Activated T-cell treated with anti-CD3 and anti-CD28 coated beads for 4 hours (primary cell): ENCODE measurements around the gene EFHC1.
"Not testable (repeated sequence)": the region's sequence is repeated elsewhere in the genome, so short reads cannot be mapped to it uniquely, and the experiment has no call there.

Experiments used
- DNase-seq: peaks from one replicate; pipeline ENCODE4 v3.0.0-alpha.2; 2020

EFHC1 gene

DNA sequence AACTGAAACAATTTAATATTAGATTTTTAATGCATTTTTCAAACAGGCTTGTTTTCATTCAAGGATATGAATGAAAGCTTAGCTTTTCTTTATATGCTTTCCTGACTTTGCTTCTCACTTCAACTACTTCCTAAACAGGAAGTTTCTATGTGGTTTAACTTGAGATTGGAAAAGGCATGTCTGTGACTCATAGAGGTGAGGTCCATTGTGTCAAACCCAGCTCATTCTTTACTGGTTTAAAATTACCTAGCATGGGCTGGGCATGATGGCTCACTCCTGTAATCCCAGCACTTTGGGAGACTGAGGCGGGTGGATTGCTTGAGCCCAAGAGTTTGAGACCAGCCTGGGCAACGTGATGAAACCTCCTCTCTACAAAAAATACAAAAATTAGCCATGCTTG, 34.4 kb downstream of the EFHC1 start:
- no peak for DNase-seq

DNA sequence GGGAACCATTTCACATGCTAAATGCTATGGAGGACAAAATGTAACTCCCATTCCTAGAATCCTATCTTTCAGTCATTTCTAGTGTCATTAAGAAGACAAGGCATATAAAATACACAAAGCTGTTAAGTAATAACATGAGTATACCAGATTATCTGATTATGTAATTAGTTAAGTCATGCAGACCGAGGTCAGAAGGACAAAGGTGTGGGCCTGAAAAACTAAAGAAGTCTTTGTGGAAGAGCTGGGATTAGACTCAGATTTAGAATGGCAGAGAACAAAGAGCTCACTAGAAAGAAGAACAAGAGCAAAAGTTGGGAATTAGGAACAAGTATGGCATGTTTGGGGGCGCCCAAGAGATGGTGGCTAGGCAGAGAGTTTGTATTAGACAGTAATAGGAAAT, 37.0 kb downstream of the EFHC1 start:
- DNase-seq: no peak

DNA sequence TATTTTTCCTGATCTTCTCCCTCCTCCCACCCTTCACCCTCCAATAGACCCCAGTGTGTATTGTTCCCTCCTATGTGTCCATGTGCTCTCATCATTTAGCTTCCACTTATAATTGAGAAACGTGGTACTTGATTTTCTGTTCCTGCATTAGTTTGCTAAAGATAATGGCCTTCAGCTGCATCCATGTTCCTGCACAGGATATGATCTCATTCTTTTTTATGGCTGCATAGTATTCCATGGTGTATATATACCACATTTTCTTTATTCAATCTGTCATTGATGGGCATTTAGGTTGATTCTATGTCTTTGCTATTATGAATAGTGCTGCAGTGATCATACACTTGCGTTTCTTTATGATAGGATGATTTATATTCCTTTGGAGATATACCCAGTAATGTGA, 41.1 kb downstream of the EFHC1 start:
- not testable (repeated sequence) for DNase-seq

DNA sequence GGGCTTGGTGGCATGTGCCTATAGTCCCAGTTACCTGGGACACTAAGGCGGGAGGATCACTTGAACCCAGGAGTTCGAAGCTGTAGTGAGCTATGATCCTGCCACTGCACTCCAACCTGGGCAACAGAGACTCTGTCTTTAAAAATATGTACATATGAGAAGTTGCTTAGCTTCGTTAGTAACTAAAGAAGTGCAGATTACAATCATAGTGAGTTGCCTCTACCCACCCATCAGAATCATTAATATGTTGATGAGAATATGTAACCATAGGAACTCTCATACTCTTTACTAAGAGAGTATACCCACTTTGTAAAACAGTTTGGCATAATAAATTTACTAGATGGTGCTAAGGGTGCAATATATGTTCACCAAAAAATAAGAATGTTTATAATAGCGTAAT, 54.0 kb downstream of the EFHC1 start:
- DNase-seq: no peak

DNA sequence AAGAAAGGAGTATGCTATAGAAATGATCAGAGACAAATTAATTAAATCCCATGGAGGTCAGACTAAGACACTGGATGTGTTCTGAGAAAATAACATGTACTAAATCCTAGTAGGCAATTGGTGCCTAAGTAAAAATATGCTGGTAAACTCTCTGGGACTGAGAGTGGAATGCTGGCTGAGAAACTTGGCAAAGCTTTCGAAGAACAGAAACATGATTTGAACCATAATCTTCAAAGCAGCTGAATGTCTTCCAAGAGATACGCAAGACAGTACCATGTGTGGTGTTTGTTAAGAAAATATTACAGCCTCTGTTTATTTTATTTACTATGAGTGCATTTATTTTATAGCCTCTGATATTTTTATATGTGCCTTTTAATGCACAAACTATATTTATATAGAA, 55.2 kb downstream of the EFHC1 start:
- DNase-seq: no peak

DNA sequence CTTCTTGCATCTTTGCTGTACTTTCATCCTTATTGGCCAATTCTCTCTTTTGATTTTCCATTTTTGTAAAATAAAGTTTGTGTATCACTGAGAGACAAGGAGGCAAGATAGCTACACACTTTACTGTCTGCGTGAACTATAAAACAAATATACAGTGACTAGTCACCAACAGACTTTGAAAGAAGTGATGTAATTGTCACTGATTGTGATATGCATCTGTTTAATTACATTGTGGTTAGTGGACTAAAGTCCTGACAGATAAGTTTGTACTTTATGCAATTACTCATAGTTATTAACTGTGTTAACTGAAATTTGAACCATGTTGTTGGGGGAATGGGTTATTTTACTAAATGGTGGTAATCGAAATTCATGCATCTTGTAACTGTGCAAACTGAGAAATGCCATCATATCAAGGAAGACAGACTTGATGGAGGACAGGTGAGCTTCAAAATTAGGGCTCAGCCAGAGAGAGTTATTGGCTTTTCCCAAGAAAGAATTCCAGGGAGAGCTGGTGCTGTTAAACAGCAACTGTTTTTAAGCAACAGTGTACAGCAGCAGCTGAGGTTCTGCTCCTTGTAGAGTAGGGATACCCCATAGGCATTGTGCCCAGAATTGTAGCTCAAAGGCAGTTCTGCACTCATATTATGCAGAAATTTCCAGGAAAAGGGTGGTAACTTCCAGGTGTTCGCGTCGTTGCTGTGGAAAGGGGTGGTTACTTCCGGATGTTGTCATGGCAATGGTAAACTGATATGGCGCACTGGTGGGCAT, 62.9 kb downstream of the EFHC1 start:
- no peak for DNase-seq

DNA sequence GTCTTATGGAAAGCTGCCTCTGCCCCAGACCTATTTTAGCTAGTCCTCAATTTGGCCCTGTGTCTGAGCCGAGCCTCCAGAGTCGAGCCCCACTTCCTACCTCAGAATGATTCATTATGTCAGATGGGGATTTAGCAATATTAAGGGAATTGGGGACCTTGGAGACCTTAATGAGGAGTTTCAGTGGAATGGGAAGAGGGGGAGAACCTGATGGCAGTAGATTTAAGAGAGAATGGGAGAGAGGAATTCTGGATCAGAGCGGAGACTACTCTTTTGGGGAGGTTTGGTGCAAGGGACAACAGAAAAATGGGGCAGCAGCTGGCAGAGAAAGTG, 63.5 kb downstream of the EFHC1 start:
- no peak for DNase-seq

DNA sequence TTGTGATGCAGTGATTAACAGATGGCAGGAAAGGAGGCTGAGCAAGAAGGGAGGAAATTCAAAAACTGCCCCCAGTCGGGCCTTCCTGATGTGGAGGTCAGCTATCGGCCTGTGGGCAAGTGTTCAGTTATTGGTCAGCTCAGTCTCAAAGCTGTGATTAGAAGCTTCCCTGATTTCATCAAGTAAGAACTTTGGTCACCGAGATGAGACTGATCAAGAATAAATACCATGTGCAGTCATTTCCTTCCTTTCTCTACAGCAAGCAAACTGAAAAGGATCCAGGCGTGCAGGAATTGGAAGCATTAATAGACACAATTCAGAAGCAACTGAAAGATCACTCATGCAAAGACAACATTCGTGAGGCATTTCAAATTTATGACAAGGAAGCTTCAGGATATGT, 69.7 kb downstream of the EFHC1 start:
- DNase-seq: no peak

DNA sequence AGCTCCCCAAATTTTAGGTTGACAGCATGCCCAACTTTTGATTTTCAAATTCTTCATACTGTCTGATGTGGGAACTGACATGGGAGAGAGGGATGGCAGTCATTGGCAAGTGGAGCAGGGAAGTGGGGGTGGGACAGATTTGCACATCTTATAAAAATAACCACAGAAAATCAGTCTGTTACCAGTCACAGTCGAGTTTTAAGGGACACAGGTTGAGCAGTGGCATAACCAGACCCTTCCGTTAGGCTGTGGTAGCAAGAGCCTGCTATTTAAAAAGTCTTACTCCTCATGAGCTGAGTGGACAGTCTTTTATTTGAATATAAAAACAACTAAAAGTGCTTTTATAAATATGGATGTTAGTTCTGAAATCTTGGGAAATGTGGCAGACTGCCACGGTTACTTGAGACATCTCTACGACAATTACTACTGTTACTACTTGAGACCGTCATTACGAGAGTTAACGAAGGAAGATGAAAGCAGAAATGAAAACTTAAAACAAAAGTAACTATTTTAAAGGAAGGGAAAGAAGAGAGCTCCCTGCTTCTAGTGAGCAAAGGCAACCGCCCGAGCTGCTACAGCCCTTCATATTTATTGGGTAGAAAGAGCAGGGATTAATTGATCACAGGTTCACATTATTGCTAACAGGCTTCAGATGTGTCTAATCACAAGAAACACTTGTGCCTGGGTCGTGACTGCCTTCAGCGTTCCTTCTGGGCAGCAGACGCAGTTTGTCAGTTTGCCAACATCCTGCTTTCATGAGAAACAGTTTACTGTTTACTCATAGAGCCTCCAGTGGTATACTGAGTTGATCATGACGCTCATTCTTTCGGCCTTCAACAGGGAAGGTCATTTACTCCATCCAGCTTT, 71.3 kb downstream of the EFHC1 start:
- DNase-seq: no peak

DNA sequence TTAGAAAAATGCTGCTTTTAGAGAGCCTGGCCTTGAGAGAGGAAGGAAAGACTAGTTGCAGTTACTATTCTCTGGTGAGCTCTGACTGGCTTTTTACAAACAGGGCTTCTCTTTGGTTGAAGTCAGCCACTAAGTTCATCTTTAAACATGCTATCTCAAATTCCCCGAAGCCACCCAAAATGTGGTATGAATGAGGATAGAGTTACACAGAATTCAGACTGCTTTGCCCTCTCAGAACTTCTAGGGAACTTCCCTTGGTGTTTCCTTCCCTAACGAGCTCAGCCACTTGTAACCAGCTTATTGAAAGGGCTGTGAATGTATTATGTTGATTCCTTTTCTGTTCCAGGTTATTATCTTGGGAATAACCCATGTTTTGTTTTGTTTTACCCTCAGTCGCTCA, 73.5 kb downstream of the EFHC1 start:
- DNase-seq: no peak

DNA sequence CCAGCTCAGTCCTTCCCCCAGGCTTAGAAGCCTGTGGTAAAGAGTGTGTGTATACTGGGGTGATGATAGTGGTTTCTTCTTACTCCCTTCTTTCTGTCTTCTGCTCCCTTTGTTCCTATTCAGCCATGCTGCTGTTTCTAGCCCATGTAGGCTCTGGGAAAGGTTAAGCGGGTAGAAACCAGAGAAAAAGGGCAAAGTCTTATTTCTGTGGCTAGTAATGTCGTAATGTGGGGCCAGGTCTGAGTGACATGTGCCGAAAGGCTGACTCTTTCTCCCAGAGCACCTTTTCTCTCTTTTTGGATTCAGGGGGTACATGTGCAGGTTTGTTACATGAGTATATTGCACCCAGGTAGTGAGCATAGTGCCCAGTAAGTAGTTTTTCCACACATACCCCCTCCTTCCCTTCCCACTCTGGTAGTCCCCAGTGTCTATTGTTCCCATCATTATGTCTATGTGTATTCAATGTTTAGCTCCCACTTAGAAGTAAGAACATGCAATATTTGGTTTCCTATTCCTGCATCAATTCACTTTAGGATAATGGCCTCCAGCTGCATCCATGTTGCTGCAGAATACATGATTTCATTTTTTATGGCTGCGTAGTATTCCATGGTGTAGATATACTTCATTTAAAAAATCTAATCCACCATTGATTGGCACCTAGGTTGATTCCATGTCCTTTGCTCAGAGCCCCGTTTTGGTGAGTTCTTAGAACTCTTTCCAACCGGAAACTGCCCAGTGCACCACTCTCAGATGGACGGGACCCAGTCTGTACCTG, 74.3 kb downstream of the EFHC1 start:
- DNase-seq: no peak

DNA sequence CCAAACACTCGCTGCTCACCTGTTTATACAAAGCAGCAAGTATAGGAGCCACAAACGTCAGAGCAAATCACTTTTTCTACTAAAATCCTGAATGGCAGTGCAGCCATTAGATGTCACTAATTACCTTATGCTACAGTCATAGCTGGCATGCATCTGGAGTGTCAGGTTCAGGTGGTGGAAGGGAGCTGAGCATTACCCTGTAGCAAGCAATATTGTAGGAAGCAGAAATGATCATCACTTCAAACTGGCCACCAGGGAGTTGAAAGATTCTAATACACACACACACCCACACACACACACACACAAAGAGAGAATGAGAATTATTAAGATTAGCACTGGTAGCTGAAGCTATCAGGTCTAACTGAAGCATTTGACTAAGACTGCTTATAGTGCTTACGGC, 75.8 kb downstream of the EFHC1 start:
- no peak for DNase-seq

DNA sequence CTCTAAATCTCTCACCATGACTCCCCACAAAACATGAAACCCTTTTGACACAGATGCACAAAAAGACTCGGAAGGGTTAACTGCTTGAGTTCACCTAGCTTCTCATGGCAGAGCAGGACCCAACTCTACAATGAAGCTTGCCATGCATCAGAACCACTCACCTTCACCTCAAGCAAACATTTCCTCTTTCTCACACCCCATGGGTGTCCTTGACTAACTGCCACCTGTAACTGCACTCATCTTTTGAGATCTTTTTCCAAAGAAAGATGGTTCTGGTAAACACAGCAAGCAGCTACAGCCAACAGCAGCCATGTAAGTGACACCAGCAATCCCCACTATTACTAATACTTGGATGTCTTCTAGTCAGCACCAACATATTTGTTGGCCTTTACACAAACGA, 76.5 kb downstream of the EFHC1 start:
- DNase-seq: no peak

DNA sequence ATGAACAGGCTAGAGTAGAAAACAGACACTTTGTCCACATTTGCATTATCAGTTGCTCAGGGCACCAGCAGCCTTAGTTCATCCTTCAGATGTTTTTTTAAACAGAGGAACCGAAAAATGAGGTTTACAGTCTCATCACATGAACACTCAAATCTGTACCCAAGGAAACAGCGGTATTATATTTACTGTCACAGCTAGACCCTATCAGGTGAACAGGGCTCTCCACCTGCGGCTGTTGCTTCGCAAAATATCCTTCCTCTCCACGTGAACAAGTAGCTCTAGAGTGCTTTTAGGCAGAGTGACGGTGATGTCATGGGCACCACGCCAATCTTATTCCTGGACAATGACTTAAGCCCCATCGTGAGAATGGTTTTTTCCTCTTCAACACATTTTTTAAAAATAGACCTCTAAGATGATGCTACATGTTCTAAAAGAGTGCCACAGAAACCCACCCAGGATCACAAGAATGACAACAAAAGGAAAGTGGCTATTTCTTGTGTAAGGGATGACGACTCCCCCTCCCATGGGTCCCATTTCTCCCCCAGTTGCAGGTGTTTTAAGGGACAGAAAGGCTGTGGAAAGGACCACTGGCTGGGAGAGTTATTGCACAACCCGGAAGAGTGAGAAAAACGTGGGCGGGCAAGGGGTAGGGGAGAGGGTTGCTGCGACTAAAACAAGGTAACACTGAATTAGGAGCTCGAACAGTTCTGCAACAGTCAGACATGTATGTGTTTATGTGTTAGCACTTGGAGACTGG, 77.7 kb downstream of the EFHC1 start:
- no peak for DNase-seq

DNA sequence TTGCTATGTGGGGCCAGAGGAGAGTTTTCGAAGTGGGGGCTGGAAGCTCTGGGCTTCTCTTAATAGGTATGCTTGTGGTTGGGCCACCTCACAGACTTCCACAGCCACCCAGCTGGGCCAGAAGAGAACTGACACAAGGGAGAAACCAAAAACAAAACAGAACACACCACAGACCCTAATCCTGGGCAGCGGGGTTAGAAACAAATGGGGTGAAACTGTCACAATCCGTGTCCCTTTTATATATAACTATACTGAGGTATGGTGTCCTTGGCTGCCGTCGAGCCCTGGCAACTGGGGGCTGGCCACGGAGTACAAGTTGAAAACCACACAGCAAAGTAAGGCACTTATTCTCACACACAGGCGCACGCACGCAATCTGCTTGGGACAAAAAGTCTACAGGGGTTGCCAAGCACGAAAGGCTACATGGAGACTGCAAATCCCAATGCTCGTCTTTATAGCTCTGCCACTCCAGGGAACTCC, 78.4 kb downstream of the EFHC1 start:
- no peak for DNase-seq

DNA sequence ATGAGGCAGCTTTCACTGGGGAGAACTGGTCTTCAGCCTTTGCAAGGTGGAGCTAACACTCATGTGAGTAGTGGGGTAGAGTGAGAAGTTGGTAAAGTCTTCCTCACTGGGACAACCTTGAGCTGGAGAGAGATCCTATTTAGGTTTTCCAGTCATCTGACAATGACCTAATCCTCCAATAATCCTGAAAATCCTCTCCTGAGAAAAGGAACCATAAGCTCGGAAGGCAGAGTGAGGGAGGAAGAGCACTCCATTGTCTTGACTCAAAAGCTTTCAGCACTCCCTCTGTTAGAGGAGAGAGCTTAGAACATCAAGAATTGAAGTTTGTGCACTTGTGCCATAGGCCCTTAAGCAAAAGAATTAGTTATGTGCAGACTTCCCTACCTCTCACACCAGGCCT, 78.9 kb downstream of the EFHC1 start:
- no peak for DNase-seq

DNA sequence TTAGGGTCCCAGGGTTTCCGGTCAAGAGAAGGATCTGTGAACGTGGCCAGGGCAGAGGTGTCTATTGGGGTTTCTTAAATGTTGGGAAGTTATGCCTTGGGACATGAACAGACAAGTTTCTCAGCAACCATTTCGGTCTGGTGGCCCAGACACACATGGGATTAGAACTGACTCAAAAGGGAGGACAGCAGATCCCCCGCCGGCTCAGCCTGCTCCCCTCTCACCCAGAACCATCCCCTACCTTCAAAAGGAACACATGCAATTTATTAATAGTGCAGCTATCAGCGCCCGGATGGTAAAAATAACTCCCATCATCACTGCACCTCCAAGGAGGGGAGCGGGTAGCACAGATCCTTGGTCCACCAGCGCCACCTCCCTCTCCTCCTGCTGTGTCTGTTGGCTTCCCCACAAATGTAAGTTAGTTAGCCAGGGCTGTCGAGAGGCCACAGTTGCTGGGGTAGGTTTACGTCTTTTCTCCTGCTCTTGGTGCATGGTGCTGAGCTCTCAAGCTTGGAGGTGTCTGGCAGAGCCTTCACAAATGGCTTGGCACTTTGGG, 79.6 kb downstream of the EFHC1 start:
- no peak for DNase-seq

DNA sequence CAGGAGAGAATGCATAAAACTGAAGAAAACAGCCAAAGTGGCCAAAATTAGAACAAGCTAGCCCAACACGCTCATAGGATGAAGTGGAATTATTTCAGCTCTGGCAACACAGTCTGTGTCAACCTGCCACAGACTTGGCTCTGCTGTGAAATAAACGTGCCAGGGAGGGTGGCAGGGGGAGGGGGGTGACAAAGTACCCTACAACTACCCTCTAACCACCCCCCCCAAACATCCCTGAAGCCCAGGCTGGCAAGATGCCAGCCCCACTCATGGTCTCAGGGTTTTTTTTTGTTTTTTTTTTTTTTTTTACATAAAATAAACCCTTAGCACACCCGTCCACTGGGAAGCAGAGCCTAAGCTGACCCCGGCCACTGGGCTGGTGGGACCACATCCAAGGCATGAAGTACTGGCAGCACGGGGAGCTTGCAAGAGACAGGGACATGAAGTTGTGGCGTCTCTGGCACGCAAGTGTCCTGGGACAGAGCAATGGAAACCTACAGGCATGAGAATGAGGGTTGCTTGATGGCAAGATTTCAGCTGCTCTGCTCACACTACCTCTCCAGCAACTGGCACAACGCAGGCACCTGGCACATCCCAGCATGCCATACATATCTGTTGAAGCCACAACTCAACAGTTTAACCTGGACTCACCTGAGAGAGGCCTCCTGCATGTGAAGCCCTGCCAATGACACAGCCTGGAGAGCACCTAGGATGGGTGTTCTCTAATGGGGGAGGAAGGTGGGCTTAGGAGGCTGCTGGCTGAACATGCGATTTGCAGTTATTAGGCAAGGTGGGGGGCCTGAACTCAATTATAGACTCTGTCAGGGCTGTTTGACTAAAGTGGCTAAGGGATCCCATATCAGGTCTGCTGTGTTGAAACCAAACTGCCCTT, 80.3 kb downstream of the EFHC1 start:
- no peak for DNase-seq

DNA sequence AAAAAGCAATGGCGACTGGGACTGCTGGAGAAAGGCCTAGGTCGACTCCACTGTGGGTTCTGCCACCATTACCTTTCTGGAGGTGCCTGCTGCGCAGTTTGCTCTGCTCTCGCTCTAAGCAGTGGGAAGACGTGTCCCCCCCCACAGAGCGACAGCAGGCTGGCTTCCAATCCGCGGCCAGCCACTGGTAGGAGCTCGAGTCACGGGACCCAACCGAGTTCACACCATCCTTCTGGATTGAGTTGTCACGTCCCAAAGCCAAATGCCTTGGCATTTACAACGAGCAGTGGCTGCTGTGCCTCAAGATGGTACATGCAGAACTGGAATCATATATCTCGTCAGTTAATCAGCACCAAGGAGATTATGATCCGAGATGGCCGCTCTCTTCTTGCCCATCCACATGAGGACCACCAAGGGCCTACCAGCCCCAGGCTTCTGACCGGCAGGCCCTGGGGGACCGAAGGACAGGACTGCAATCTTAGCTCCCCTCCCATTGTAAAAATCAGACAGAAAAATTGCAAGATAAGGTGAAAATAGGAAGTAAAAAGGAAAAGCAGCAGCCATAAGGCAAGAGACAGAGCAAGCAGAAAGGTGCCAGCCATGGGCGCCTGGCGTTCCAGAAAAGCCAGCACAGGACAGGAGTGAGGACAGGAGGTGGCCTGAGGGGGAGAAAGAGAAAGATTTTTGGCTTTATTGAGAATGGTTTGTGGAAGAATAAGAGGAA, 82.3 kb downstream of the EFHC1 start:
- no peak for DNase-seq

DNA sequence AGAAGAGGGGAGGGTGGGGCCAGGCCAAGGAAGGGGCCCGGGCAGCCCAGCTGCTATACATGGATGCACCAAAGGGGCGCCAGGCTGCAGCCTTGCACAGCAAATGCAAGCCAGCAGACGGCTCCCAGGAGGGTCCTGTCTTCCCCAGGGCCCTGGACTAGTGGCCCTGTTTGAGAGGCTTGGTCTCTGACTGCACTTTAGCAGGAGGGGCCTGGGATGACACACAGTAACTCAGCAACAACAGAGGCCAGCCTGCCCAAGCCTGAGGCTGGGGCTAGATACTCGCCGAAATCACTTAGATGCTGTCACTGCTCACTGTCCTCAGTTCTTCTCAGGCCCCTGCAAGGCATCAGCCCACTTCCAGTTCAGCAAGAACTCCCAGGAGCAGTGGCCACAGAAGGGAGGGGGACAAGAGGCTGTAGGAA, 83.2 kb downstream of the EFHC1 start:
- no peak for DNase-seq
